OCI-LY1 (cell line): ENCODE data around the gene ADRA1B.

Experiments
- CTCF ChIP-seq: fragments of 200-600 bp; sonication (generic), shearing (Covaris generic); IDR thresholded peaks from 2 replicates; pipeline ENCODE4 v1.5.1; 2017; ENCODE audit warnings: mild to moderate bottlenecking, antibody characterized with exemption, low read length, moderate library complexity, mixed read lengths
- EZH2 ChIP-seq: fragments of 200-600 bp; sonication (generic), shearing (Covaris generic); IDR thresholded peaks from 2 replicates; pipeline ENCODE4 v1.8.0; 2017; ENCODE audit warnings: borderline replicate concordance, mixed run types, mild to moderate bottlenecking, antibody characterized with exemption, low read length, moderate library complexity, mixed read lengths

DNA sequence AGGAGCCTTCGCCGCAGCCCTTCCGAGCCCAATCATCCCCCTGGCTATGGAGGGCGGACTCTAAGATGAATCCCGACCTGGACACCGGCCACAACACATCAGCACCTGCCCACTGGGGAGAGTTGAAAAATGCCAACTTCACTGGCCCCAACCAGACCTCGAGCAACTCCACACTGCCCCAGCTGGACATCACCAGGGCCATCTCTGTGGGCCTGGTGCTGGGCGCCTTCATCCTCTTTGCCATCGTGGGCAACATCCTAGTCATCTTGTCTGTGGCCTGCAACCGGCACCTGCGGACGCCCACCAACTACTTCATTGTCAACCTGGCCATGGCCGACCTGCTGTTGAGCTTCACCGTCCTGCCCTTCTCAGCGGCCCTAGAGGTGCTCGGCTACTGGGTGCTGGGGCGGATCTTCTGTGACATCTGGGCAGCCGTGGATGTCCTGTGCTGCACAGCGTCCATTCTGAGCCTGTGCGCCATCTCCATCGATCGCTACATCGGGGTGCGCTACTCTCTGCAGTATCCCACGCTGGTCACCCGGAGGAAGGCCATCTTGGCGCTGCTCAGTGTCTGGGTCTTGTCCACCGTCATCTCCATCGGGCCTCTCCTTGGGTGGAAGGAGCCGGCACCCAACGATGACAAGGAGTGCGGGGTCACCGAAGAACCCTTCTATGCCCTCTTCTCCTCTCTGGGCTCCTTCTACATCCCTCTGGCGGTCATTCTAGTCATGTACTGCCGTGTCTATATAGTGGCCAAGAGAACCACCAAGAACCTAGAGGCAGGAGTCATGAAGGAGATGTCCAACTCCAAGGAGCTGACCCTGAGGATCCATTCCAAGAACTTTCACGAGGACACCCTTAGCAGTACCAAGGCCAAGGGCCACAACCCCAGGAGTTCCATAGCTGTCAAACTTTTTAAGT, 819 bp downstream of the ADRA1B start:
- TF ChIP-seq CTCF = no peak
- TF ChIP-seq EZH2 = no peak
